ENCODE measurements around the gene KL. TPM values are rescaled to one million over a fixed set of nuclear protein-coding genes. Genes with fewer than 3 reads are reported as not detected.

KL gene
- total RNA-seq, 2 donors from 2014 or later = 0.09 TPM; not detected in 1

DNA sequence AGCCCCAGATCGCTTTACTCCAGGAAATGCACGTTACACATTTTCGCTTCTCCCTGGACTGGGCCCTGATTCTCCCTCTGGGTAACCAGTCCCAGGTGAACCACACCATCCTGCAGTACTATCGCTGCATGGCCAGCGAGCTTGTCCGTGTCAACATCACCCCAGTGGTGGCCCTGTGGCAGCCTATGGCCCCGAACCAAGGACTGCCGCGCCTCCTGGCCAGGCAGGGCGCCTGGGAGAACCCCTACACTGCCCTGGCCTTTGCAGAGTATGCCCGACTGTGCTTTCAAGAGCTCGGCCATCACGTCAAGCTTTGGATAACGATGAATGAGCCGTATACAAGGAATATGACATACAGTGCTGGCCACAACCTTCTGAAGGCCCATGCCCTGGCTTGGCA, 44.6 kb downstream of the KL start:
- Histone ChIP-seq H3K27me3 (ENCODE audit: control insufficient read depth, insufficient read depth, low read length, poor library complexity, severe bottlenecking) (no peaks in the 10 kb centered on the region), H3K27ac (ENCODE audit: low read depth, low read length) (no peak overlapping the region), H3K4me1 (ENCODE audit: control insufficient read depth, insufficient read depth, low read length) (peaks cover 10% of the 10 kb centered on the region), H3K9ac (ENCODE audit: extremely low read depth, low read length, poor library complexity, severe bottlenecking) (no peak overlapping the region), H3K36me3 (ENCODE audit: control insufficient read depth, insufficient read depth, low read length) (no peaks in the 10 kb centered on the region), H3K9me3 (ENCODE audit: control insufficient read depth, low read length) (no peaks in the 10 kb centered on the region), H3K4me3 (ENCODE audit: low read length) (no peak overlapping the region)
- no peak overlapping the region for H3K27ac Mint-ChIP-seq
- H3K4me1 Mint-ChIP-seq = peaks cover 14% of the 10 kb centered on the region
- WGBS, 2 experiments (ENCODE audit: insufficient coverage in 1 of 2, insufficient read length in 1 of 2) = 84 to 88% methylated on average over 14 to 15 of the region's 15 CpGs
- TF ChIP-seq, protein P1, sequence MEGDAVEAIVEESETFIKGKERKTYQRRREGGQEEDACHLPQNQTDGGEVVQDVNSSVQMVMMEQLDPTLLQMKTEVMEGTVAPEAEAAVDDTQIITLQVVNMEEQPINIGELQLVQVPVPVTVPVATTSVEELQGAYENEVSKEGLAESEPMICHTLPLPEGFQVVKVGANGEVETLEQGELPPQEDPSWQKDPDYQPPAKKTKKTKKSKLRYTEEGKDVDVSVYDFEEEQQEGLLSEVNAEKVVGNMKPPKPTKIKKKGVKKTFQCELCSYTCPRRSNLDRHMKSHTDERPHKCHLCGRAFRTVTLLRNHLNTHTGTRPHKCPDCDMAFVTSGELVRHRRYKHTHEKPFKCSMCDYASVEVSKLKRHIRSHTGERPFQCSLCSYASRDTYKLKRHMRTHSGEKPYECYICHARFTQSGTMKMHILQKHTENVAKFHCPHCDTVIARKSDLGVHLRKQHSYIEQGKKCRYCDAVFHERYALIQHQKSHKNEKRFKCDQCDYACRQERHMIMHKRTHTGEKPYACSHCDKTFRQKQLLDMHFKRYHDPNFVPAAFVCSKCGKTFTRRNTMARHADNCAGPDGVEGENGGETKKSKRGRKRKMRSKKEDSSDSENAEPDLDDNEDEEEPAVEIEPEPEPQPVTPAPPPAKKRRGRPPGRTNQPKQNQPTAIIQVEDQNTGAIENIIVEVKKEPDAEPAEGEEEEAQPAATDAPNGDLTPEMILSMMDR (conservative IDR thresholded peaks at IDR 0.05) = no peak
- no peaks in the 10 kb centered on the region for H3K36me3 Mint-ChIP-seq (ENCODE audit: low read depth)
- H3K9me3 Mint-ChIP-seq = no peaks in the 10 kb centered on the region
- H3K4me3 Mint-ChIP-seq = no peak overlapping the region
- DNase-seq = no peak
- H3K27me3 Mint-ChIP-seq (ENCODE audit: insufficient read depth) = no peaks in the 10 kb centered on the region

DNA sequence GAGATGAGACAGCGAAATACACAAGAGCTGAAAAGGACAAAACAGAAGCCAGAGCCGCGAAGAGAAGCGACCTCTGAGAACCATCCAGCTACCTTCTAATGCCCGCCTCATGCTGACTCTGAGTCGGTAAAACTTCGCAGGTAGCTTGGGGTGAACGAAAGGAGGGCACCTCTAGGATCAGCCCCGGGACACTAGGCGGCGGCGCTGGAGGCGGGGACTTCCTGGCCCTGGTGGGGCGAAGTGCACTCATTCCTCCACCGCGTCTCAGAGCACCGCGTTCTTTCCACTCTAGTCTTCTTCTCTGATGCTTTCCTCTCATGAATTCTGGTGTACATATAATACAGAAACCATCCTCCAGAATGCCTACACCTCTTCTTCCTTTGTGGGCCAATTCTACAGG, 50.1 kb downstream of the KL start:
- Mint-ChIP-seq H3K36me3 (ENCODE audit: low read depth) (no peaks in the 10 kb centered on the region), H3K4me3 (no peak overlapping the region), H3K27me3 (ENCODE audit: insufficient read depth) (peaks cover 3% of the 10 kb centered on the region), H3K4me1 (peaks cover 10% of the 10 kb centered on the region), H3K9me3 (no peaks in the 10 kb centered on the region), H3K27ac (no peak overlapping the region)
- DNase-seq = no peak
- no peak overlapping the region for H3K4me3 ChIP-seq (ENCODE audit: low read length)
- 96 to 97% methylated on average over 15 to 18 of the region's 18 CpGs for WGBS, 2 experiments (ENCODE audit: insufficient coverage in 1 of 2, insufficient read length in 1 of 2)
- H3K9me3 ChIP-seq (ENCODE audit: control insufficient read depth, low read length) = no peaks in the 10 kb centered on the region
- TF ChIP-seq, protein P1 (conservative IDR thresholded peaks at IDR 0.05) = no peak
- no peak overlapping the region for H3K27ac ChIP-seq (ENCODE audit: low read depth, low read length)
- no peaks in the 10 kb centered on the region for H3K36me3 ChIP-seq (ENCODE audit: control insufficient read depth, insufficient read depth, low read length)
- no peaks in the 10 kb centered on the region for H3K27me3 ChIP-seq (ENCODE audit: control insufficient read depth, insufficient read depth, low read length, poor library complexity, severe bottlenecking)
- H3K9ac ChIP-seq (ENCODE audit: extremely low read depth, low read length, poor library complexity, severe bottlenecking) = no peak overlapping the region
- peaks cover 7% of the 10 kb centered on the region for H3K4me1 ChIP-seq (ENCODE audit: control insufficient read depth, insufficient read depth, low read length)

DNA sequence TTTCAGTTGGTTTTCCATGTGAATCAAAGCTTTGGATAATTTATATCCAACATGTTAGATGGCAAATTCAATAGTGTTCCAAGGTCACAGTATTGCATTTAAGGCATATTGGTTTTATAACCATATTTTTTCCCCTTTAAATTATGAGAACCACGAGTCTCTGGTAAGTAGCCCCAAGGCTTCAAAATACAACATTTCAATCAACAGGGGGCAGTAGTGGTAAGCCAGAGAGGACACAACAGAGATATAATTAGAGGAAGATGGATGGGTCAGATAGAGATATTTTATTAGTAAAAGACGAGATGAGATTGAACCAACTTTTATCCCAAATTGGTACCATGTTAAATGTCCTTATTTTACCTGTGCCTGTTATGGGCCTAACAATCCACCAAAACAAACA, 53.1 kb downstream of the KL start:
- no peak for DNase-seq
- Mint-ChIP-seq H3K4me3 (no peak overlapping the region), H3K9me3 (no peaks in the 10 kb centered on the region), H3K27me3 (ENCODE audit: insufficient read depth) (peaks cover 3% of the 10 kb centered on the region), H3K27ac (no peak overlapping the region), H3K36me3 (ENCODE audit: low read depth) (no peaks in the 10 kb centered on the region), H3K4me1 (peaks cover 24% of the 10 kb centered on the region)
- Histone ChIP-seq H3K36me3 (ENCODE audit: control insufficient read depth, insufficient read depth, low read length) (no peaks in the 10 kb centered on the region), H3K4me1 (ENCODE audit: control insufficient read depth, insufficient read depth, low read length) (peaks cover 12% of the 10 kb centered on the region), H3K27me3 (ENCODE audit: control insufficient read depth, insufficient read depth, low read length, poor library complexity, severe bottlenecking) (no peaks in the 10 kb centered on the region), H3K27ac (ENCODE audit: low read depth, low read length) (no peak overlapping the region), H3K4me3 (ENCODE audit: low read length) (no peak overlapping the region), H3K9ac (ENCODE audit: extremely low read depth, low read length, poor library complexity, severe bottlenecking) (no peak overlapping the region), H3K9me3 (ENCODE audit: control insufficient read depth, low read length) (no peaks in the 10 kb centered on the region)
- 87% methylated on average over 2 of the region's 2 CpGs; no CpG with 5 or more reads in 1 of the 2 experiments for WGBS, 2 experiments (ENCODE audit: insufficient coverage in 1 of 2, insufficient read length in 1 of 2)
- TF ChIP-seq, protein P1 (conservative IDR thresholded peaks at IDR 0.05) = peak; percentile 73
